Suppressor macrophage treated with lipopolysaccharide for 1 hour (primary cell): ENCODE measurements around the gene SAMD9.
A peak's percentile ranks its signal among the peaks of the same experiment; 100 is the strongest.
"Not testable (repeated sequence)": the region's sequence is repeated elsewhere in the genome, so short reads cannot be mapped to it uniquely, and the experiment has no call there.

Experiments
- DNase-seq, 3 donors: peaks; one replicate each; pipeline ENCODE4 v3.0.0-alpha.2; 2020 to 2022

Gene SAMD9

DNA sequence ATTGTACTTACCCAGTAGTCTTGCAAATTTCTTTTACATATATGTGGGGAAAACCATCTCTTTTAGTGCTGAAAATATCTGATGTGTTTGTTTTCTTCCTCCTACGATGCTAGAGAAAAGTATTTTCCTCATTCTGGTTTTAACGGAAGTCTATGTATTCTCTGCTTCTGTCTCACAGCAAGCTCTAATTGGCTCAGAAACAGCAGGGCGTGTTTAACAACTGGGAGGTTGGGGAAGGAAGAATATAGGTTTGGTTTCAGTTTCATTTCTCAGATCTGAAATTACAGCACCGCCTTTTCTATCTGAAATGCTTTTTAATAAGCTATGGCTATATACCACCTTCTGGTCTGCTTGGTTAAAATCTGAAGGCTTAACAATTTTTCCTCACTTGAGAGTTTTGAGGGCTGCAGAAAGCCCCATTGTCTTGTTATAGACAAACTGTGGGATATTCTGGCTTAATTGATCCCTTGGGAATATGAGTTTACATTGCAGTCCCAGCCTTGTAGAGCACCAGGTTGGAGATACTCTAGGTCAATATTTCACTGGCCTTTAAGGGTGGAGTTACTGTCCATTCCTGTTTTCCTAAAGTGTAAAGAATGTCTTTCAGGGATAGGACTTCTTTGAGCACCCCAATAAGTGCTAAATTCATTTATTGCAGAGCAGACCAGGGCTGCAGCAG is at the start of gene SAMD9:
Gene SAMD9, minus strand, starts transcription at position 128 of the 679 bp plus-strand sequence. CDS start 11,882 bp downstream, outside the sequence.
- DNase-seq = peak; percentile 85 to 97 (median 96)

DNA sequence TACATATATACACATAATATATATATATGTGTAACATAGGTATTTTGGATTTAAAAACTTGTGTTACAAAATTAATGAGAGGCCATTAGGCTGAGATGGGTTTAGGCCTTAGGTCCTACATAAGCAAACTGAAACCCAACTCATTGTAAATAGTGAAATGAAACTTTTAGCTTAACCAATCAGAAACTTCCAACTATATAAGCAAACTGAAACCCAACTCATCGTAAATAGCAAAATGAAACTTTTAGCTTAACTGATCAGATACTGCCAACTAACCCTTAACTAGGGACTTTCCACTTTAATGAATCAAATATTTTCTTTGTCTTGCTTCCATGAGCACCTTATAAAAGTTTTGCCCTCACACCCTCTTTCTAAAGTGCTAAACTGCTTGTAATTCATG is 47.7 kb upstream of the SAMD9 start:
- DNase-seq = peak; percentile 43 to 86 (median 65)

DNA sequence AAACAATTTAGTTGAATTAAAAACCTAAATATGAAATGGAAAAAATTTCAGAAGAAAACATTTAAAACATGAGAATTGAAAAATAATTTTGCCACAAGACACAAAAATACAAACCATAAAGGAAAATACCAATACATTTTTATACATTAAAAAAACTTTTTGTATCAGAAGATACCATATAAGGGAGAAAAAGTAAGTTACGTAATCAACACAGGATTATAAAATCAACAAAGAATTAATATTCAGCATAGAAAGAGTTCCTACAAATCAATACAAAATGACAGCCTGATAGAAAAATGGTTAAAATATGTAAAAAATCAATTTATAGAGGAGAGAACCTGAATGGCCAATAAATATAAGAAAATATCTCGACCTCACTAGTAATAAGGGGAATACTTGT is 47.0 kb upstream of the SAMD9 start:
- DNase-seq = no peak

DNA sequence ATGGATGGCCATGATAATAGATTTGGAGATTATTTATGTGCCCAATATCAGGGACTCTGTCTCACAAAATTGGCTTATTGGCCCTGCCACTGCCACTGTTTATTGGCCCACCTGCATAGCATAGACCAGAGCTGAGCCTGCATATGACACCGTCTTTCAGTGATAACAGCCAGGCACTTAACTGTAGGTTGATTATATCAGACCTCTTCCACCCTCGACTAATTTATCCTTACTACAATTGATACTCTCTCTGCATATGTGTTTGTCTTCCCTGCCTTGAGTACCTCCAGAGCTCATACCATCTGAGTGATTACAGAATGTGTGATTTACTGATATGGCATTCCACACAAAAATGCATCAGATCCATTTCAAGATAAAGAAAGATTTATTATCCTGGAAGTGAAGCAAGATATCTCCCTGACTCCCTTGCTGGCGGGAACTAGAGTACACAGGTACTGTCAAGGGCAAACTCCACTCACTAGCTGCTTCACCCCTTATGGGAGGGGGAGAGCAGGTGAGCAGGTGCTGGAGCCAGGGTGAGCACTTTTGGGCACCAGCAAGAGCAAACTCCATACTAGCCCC is 43.5 kb upstream of the SAMD9 start:
- DNase-seq = no peak

DNA sequence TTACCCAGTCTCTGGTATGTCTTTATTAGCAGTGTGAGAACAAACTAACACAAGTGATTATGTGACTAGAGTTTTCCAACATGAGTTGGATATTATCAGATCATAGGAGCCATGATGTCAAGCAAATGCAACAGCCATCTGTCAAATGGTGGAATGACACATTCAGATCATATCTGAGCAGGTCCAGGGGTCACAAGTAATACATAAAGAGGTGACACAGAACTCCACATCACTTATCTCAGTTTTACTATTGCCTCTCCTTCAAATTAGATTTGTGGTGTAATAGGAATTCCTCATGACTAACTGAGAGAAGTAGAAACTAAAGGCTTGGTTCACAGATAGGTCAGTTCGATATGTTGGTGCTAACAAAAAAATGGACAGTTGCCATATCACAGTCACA is 42.6 kb upstream of the SAMD9 start:
- no peak for DNase-seq

DNA sequence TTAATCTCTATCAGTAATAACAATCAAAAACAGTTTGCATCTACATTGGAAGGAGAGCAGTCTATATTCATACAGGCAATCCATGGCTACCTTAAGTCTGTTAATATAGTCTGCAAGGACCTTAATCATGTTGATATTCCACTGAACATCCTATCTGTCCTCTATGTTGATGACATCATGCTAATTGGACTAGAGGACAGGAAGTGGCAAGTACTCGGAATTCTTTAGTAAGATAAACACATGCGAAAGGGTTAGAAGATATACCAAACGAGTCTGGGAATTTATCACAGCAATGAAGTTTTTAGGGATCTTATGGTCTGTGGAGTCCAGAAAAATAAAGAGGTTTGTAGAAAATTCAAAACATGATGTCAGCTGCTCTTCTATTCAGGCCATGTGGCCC is 41.7 kb upstream of the SAMD9 start:
- DNase-seq = no peak

DNA sequence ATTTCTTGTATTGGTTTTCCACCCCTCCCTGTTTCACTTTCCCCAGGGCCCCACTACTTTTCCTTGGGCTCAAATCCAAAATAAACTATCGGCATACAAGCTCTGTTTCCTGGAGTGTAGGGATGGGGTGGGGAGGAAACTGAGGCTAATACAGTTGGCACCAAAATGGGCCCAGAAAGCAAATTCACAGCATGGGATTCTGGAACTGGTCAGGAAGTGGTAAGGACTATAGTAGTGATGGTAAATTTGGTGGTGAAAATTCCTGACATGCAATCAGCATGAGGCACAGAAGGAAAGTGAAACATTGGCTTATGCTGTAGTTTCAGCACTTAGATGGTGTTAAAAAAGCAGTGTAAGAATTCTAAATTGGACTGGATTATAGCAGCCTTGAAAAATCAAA is 39.1 kb upstream of the SAMD9 start:
- DNase-seq = no peak

DNA sequence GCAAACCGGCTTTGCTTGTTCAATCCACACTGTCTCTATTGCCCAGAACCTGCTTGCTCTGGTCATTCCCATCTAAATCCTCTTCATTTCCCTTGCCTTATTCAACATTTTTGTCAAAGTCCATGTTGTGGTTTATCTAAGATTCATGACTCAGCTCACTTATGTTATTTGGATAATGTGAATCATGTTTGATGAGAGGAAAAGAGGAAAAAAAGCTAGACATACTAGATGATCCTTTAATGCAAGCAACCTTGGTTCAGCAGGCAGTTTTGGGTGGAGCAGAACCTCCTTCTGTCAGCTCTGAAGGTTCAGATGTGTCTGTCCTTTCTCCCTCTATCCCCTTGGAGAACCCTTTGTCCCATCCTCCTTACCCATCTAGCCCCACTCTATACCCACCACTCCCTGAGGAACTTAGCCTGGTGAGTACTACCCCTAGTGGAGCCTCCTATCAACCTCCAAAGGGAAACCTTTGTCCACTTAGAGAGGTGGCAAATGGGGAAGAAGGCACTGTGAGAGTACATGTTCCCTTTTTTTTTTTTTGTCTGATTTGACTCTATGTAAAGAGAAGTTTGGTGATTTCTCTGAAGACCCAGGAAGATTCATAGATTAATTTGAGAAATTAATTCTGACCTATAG is 32.5 kb upstream of the SAMD9 start:
- peak; percentile 41 to 60 (median 42) for DNase-seq

DNA sequence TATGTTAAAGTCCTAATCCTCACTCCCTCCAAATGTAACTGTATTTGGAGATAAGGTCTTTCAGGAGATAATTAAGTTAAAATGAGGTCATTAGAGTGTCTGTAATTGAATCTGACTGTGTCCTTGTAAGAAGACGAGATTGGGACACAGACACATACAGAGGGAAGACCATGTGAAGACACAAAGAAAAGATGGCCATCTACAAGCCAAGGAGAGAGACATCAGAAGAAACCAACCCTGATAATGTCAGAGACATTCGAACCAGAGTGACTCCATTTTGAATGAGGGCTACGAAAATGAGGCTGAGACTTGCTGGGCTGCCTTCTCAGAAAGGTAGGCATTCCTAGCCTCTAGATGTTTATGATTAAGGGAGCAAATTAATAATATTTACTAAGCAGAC is 30.9 kb upstream of the SAMD9 start:
- no peak for DNase-seq

DNA sequence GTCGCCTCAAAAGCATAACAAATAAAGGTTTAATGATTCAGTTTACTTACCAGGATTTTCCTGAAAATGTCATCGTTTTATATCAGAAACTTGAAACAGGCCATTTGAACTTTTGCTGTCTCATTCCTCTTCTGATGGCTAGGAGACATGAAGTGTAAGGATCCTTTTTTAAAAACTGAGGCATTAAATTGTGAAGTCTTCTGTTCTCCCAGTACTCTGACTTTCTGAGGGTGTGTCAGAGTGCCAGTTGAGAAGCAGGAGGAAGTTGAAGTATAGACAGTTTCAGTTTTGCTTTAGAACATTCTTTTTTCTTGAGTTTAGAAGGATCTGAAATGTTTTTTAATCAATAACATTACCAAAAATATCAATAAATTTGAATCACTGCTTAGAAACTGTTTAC is 30.4 kb upstream of the SAMD9 start, which contains the start of gene SAMD9L:
Gene SAMD9L, minus strand, starts transcription at position 242 of the 400 bp plus-strand sequence. CDS start 12,414 bp downstream, outside the sequence.
- DNase-seq = peak; percentile 67 to 82 (median 74)

DNA sequence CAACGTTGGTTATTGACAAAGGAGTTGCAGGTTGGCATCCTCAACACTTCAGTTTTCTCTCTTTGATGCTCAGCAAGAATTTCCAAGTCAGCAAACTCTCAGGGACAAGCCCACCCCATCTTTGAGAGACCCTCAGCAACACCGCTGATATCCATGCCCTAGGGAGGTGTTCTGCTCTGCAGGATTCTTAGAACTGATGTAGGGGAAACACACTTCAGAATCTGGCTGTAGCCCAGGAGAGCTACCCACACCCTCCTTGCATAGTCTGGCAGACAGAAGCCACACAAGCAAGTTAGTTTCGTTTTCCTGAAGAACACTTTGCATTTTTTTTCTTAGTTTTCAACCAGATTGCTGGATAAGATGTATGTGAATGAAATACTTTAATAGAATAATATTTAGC is 29.6 kb upstream of the SAMD9 start:
- DNase-seq = peak; percentile 61 to 83 (median 73)

DNA sequence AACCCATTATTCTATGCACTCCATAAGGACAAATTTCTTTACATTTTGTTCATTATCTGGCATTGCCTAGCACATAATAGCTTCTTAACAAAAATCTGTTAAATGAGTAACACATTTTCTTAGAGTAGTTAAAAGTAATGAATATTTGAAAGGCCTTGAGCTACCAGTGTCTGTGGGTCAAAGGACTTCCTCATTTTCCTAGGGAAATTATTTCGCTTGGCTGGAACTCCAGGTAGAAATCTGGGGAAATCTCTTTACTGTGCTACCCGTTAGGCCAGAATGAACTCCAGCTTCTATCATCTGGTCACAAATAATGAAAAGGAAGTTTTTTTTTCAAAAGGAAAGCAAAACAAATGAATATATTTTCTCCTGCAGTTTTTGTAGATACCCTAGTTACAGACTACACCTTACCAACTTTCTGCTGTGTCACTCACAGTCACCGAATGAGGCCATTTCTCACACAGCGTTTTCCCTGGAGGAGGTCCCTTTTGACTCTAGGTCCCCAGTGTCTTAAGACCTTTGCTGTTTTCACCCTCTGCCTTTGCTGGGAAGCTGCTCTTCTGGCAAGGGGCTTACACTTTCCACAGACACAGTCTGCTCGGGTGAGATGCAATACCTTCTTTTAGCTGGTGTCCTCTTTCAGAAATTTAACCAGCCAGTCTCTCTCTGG is 28.8 kb upstream of the SAMD9 start:
- DNase-seq = peak; percentile 47 to 70 (median 53)

DNA sequence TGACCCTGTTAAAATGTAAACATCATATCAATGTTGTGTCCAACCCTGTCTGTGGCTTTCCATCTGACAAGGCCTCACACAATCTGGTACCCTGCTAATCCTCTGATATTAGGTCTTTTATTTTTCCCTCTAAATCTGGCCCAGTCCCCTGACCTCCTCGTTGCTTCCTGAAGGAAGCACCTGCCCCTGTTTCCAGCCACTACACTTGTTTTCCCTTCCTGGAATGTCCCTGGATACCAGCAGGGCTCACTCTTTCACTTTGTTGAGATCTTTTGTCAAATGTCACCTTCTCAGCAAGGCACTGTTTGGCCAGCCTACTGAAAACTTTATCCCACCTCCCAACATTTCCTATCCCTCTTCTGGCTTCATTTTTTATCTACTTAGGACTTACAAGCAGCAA is 28.3 kb upstream of the SAMD9 start:
- no peak for DNase-seq

DNA sequence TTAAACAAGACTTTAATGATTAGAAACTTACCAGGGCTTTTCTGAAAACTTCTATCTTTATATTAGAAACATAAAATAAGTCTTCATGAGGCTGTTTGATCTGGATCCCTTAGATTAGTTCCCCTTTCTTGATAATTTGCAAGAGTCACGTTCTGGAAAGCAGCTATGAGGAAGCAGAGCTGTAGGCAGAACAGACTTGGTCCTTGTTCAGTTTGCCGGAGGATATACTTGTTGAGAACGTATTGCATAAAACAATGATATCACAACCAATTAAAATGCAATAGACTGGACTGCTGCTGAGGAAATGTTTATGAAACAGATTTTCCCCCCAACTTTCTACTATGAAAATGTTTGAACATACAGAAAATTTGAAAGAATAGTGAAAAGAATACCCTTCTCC is 27.6 kb upstream of the SAMD9 start:
- peak; percentile 64 to 86 (median 75) for DNase-seq

DNA sequence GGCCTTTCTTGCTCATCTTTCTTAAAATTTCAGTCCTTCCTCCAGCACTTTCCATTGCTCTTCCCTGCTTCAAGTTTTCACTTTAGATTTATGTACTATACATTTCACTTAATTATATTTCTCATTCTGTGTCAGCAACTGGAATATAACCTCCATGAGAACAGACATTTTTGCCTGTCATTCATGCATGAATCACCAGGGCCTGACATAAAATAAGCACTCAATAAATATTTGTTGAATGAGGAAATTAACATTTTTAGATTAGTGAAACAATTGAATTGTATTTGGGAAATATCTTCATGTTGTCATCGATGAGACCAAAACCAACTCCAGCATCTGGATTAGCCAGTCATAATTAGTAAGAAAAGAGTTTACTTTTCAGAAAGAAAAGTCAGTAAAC is 24.3 kb upstream of the SAMD9 start:
- DNase-seq = no peak

DNA sequence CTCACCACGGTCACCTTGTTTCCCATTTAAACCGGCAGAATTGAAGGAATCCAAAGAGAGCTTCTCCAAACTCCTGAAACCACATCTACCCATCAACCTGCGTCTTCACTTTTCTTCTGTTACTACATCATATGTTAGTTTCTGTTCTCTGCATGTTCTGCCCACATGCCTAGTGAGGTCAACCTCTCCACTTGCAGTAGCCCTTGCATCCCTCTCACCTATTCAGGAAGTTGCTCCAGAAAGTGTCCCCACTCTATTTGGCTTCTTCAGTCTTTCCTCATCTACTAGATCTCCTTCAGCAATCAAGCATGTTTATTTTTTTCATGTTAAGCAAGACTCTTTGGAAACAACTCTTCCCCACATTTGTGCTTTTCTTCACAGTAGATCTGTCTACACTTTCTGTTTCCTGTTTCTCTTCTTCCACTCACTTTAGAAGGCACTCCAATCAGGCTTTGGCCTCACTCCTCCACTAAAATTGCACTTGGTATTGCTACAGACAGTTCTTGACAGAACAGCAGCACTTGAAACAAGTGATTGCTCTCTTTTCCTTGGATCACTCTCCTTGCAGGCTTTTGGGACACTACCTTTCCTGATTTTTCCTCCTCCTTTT is 22.9 kb upstream of the SAMD9 start:
- no peak for DNase-seq

DNA sequence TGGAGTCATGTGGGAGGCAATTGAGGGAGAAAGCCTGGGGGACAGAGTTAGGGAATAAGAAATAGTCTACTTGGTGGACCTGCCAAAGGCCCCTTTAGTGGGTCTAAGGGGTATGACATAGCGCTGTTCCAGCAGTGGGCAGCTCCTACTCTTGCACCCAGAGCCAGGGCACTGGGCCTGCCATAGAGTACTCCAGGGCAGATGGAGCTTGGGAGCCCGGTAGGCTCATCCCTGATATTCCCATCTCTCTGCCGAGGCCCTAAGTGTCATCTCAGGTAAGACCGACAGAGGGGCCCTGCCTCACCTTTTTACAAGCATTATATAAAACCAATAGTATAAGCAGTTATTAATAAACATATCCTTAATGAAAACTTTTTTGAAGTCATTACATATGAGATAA is 20.8 kb upstream of the SAMD9 start:
- DNase-seq = no peak

DNA sequence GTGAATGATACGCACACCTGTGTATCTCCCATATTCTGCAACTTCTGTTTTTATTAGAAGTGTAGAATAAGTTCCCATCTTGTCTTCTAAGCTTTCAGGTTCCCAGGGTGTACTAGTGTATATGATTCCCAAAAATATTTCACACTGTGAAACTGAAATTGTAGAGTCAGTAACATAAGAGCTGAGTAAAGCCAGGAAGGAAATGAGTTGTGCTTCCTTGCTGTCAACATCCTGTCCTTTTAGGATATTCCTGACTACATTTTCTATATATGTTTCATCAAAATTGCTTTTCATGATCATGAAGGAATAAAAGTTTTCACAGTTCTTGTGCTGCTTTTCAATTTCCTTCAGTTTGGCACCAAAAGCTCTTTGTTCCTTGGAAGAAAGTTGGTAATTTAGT is 15.2 kb upstream of the SAMD9 start:
- DNase-seq = no peak

DNA sequence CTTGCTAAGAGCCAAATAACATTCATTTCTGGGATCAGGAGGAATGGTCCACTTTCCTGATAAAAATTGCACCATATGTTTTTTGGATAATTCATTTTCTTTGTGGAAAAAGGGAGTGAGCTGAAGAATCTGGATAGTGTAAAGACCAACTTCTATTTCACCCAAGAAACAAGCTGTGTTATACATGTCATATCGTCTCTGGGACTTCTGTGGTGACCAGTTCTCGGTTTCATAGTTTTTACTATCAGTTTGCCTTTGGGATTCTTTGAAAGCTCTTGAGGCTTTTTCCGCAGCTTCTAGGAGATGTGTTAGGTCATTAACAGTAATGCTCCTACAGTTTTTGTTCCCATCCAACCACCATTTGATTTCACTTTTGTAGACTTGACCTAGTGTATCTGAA is 14.4 kb upstream of the SAMD9 start:
- DNase-seq = no peak

DNA sequence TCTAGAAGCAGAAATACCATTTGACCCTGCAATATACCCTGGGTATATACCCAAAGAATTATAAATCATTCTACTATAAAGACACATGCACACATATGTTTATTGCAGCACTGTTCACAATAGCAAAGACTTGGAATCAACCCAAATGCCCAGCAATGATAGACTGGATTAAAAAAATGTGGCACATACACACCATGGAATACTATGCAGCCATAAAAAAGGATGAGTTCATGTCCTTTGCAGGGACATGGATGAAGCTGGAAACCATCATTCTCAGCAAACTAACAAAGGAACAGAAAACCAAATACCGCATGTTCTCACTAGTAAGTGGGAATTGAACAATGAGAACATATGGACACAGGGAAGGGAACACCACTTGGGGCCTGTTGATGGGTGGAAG is 9.2 kb upstream of the SAMD9 start:
- not testable (repeated sequence) for DNase-seq

DNA sequence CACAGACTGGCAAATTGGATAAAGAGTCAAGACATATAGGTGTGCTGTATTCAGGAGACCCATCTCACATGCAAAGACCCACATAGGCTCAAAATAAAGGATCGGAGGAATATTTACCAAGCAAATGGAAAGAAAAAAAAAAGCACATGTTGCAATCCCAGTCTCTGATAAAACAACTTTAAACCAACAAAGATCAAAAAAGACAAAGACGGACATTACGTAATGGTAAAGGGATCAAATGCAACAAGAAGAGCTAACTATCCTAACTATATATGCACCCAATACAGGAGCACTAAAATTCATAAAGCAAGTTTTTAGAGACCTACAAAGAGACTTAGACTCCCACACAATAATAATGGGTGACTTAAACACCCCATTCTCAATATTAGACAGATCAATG is 5.8 kb upstream of the SAMD9 start:
- not testable (repeated sequence) for DNase-seq

DNA sequence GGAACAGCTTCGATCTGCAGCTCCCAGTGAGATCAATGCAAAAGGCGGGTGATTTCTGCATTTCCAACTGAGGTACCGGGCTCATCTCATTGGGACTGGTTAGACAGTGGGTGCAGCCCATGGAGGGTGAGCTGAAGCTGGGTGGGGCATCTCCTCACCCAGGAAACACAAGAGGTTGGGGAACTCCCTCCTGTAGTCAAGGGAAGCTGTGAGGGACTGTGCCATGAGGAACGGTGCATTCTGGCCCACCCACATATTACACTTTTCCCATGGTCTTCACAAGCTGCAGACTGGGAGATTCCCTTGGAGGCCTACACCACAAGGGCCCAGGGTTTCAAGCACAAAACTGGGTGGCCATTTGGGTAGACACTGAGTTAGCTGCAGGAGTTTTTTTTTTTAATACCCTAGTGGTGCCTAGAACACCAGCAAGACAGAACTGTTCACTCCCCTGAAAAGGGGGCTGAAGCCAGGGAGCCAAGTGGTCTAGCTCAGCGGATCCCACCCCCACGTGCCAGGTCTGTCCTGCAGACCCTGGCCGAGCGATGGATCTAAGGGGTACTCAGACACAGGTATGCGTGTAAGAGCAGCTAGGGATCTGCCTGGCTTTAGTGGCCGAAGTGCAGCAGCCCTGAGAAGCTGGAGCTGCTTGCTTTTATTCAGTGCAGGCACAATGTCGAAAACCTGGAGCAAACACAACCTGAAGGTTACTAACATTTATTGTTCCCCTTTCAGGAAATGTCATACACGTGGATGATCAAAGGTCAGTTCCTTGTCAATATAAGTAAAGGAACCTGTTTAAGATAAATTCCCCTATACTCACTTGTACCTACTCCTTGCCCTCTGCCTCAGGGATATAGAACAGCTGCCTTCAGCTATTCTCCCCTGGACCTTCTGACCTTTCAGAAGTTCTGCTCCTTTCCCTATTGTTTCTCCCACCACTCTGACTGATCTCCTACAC is 3.1 kb upstream of the SAMD9 start:
- DNase-seq = peak in 2 of 3 donors; percentile 46 to 58
